GM12864 (cell line): Measurements from ENCODE around the gene KCNF1.

ENCODE experiments used
- DNase-seq: peaks from one replicate; pipeline ENCODE4 v3.0.0-alpha.2; 2011; ENCODE audit warnings: low read depth
- H3K4me3 ChIP-seq: 2 replicates; pipeline ENCODE4 v1.5.1; 2011; ENCODE audit warnings: mild to moderate bottlenecking, low read depth, low read length, control low read depth
- CTCF ChIP-seq: IDR thresholded peaks from 2 replicates; pipeline ENCODE4 v1.5.1; 2011; ENCODE audit warnings: low read depth, mild to moderate bottlenecking, moderate library complexity, low read length, control low read depth, inconsistent platforms; ENCODE audit errors: missing control alignments

Gene KCNF1

GRCh38 chr2:10932345-10933151 is 20.8 kb downstream of the KCNF1 start:
- no peak overlapping the region for H3K4me3 ChIP-seq
- TF ChIP-seq CTCF: no peak
- no peak for DNase-seq

GRCh38 chr2:10933700-10934225 is 22.0 kb downstream of the KCNF1 start:
- DNase-seq: no peak
- H3K4me3 ChIP-seq: no peak overlapping the region
- no peak for TF ChIP-seq CTCF

GRCh38 chr2:10934308-10934978 is 22.7 kb downstream of the KCNF1 start:
- no peak overlapping the region for H3K4me3 ChIP-seq
- DNase-seq: no peak
- TF ChIP-seq CTCF: no peak

GRCh38 chr2:10934979-10935350 is 23.2 kb downstream of the KCNF1 start:
- DNase-seq: no peak
- H3K4me3 ChIP-seq: no peak overlapping the region
- no peak for TF ChIP-seq CTCF

GRCh38 chr2:10935366-10935918 is 23.7 kb downstream of the KCNF1 start:
- DNase-seq: no peak
- no peak overlapping the region for H3K4me3 ChIP-seq
- no peak for TF ChIP-seq CTCF

- DNase-seq: no peak
- TF ChIP-seq CTCF: no peak
- H3K4me3 ChIP-seq: no peak overlapping the region
Measured at GRCh38 chr2:10935953-10936942, 24.5 kb downstream of the KCNF1 start.
